Muscle of back (tissue), 11 donors: Measurements from ENCODE around the gene CERKL. TPM values are rescaled to one million over a fixed set of nuclear protein-coding genes. Genes with fewer than 3 reads are reported as not detected.

Source experiments
- DNase-seq, 3 donors: peaks; one replicate each; pipeline versions ENCODE4 v3.0.0 to v3.0.0-alpha.2; 2013
- polyA plus RNA-seq, 10 donors: library from polyadenylated mRNA; unstranded; fragments of 120-200 nt; gene quantifications; one replicate each; pipeline ENCODE4 v1.2.1, GENCODE V29; 2013; ENCODE audit not compliant: insufficient read length in 10 of 10

The CERKL gene
- polyA plus RNA-seq, 10 donors: 5.7 to 11.2 (median 8.3) TPM

DNA sequence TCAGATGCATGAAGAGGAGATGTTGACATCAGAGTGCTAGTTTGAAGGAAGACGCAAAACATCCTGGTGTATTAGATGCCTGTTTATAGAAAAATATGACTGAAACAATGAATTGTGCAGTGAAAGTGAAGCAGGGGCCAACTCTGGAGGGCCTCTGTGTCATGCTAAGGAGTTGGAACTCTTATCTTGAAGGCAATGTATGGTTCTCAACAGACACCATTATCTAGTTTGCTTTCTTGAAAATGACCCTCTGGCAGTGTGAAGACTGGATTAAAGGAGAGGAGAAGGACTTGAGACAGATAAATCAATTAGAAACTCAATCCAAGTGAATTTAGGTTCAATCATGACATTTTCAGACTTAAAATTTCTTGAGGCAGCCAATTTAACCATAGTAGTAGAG lies 136.7 kb downstream of the CERKL start:
- no peak for DNase-seq

DNA sequence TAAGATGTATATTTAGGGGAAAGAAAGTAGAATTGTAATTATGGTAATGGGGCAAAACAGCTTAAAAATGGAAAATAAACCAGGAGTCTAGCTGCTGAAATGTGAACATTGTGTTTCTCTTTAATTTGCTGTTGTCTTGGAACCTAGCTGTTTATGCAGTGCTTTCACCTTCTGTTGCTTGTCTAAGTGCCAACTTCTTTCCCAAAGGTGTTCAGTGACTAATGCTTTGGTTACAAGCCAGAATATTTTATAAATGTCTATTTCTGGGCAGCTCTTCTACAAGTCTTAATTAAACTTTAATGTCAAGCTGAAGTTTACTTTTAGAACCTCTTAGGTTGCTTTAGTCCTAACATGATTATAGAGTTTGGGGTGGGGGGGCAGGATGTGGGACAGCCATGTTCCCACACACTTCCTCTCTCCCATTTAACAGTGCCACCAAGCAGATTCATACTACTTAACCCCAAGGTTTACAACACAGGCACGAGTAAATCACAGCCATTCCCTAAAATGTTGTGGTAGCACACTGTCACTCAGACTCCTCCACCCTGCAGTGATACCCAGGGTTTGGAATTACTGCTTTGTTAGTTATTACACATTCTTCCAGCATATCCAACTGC lies 139.1 kb downstream of the CERKL start:
- peak in 1 of 3 donors; percentile 7 for DNase-seq

DNA sequence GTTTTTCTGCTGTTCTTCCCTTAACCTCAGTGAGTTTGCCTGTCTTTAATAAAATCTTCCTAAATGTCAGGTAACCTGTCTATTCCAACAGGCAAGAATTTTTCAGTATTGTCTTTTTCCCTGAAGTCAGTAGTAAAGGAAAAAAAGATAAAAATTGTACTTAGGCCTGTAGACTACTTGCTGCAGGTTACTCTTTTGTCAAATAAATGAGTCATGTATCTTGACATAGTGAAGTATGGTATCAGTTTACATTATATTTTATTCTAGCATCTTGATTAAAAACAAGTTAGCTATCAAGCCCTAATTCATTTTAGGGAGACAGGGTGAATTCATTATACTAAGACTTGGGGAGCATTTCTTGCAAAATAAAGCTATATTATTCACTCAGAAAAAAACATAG lies 139.9 kb downstream of the CERKL start:
- no peak for DNase-seq

DNA sequence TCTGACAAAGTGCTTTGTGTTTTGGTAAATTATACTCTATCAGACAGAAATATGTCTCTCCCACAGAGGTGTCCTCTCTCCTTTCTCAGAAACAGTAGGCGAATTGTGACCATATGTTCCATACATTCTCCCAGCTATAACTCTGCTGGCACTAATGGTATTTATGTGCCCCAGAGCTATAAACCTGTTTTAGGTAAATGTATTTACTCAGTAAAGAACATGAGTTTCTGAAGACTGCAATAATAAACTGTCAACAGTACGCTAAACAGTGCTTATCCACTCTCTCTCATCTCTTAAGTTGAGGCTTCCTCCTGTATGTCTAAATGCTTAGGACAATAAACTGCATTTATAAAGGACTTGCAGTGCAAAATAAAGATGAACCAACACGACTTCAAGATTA lies 141.2 kb downstream of the CERKL start:
- no peak for DNase-seq

DNA sequence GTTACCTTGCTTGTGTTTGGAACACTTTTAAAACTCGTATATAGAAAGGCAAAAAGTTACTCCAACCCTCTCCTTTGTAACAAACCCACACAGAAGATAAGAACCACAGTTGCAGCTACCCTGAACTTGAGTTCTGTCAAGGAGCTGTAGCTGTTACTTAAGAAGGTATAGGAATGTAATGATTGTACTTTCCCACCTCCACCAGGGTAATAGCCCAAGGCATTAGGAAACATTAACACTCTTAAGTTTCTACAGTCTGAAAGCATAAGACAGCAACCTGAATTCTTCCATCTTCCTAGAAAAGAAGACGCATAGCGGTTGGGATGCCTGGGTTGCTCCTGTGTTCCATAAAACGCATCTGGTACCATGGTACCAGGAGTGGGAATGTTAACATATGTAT lies 156.7 kb downstream of the CERKL start:
- no peak for DNase-seq

DNA sequence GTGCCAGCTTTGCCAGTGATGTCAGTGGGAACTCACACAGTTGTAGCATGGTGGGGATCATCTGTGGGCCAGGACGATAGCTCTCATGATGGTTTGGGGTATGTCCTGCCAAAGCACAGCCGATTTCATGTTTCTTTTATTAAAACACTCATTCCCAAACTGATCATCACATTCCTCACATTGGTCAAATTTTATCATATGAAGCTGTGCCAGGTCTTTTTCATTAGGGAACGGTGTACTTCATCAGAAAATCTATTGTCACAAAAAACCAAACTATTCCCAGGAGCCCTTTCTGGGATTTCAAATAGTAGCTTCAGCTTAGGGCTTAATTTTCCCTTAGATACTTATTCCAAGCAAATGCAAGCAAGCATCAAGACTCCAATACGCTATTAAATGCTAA lies 157.7 kb downstream of the CERKL start:
- DNase-seq: no peak

Other genes starting within 250 kb of the CERKL start
- gene ITGA4, start 199.7 kb downstream of the CERKL start, polyA plus RNA-seq: 10 to 100 TPM; 15.5 to 33.5 (median 25.5) TPM
- not detected for gene NEUROD1, start 23.4 kb upstream of the CERKL start, polyA plus RNA-seq
- 10 to 100 TPM; 41.9 to 86.0 (median 64.9) TPM for gene ITPRID2, start 234.6 kb upstream of the CERKL start, polyA plus RNA-seq